BLaER1 (cell line): ENCODE measurements around the gene NCBP2.

Experiments
- H3K27ac ChIP-seq: shearing (Covaris generic); formaldehyde crosslinking; 2 replicates; pipeline ENCODE4 v1.8.1; 2022
- H3K27me3 ChIP-seq: shearing (Covaris generic); formaldehyde crosslinking; 2 replicates; pipeline ENCODE4 v1.8.1; 2022
- H3K36me3 ChIP-seq: shearing (Covaris generic); formaldehyde crosslinking; 2 replicates; pipeline ENCODE4 v1.8.1; 2022
- H3K4me1 ChIP-seq: shearing (Covaris generic); formaldehyde crosslinking; 2 replicates; pipeline ENCODE4 v1.8.1; 2022
- H3K4me2 ChIP-seq: shearing (Covaris generic); formaldehyde crosslinking; 2 replicates; pipeline ENCODE4 v1.8.1; 2022
- H3K4me3 ChIP-seq: shearing (Covaris generic); formaldehyde crosslinking; 2 replicates; pipeline ENCODE4 v1.8.1; 2022
- H3K9ac ChIP-seq: shearing (Covaris generic); formaldehyde crosslinking; 2 replicates; pipeline ENCODE4 v1.8.1; 2022
- H3K9me3 ChIP-seq: shearing (Covaris generic); formaldehyde crosslinking; 2 replicates; pipeline ENCODE4 v1.8.1; 2022
- H4K20me1 ChIP-seq: shearing (Covaris generic); formaldehyde crosslinking; 2 replicates; pipeline ENCODE4 v1.8.1; 2022
- Cebpa-rat ChIP-seq: shearing (Covaris generic); IDR thresholded peaks from 2 replicates; pipeline ENCODE4 v1.8.1; 2022

The NCBP2 gene

DNA sequence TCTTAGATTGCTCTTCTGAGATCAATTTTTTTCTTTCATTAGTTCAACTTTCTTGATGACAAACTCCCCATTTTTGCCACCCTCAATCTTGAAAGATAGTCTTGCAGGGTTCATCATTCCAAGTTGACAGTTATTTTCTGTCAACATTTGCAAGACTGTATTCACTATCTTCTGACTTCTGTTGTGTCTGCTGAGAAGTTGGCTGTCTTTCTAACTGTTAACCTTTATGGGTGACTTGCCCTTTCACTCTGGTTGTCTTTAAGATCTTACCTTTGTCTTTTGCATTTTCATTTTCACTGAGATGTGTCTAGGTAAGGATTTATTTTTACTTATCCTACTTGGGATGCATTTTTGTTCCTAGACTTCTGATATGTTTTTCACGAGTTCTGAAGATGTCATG lies 40.9 kb upstream of the NCBP2 start:
- Histone ChIP-seq H3K9me3 (peaks cover 22% of the 10 kb centered on the region), H3K4me1 (peaks cover 18% of the 10 kb centered on the region), H3K4me2 (no peak overlapping the region), H3K27me3 (no peaks in the 10 kb centered on the region), H3K36me3 (no peaks in the 10 kb centered on the region), H3K4me3 (no peak overlapping the region), H3K9ac (no peak overlapping the region), H4K20me1 (no peaks in the 10 kb centered on the region), H3K27ac (no peak overlapping the region)
- no peak for TF ChIP-seq Cebpa-rat

- TF ChIP-seq Cebpa-rat, result no peak
- H4K20me1 ChIP-seq, result no peaks in the 10 kb centered on the region
- H3K27me3 ChIP-seq, result no peaks in the 10 kb centered on the region
- no peak overlapping the region for H3K4me2 ChIP-seq
- no peaks in the 10 kb centered on the region for H3K36me3 ChIP-seq
- H3K9ac ChIP-seq, result no peak overlapping the region
- H3K4me3 ChIP-seq, result no peak overlapping the region
- no peak overlapping the region for H3K27ac ChIP-seq
- H3K4me1 ChIP-seq, result peaks cover 3% of the 10 kb centered on the region
- peaks cover 22% of the 10 kb centered on the region for H3K9me3 ChIP-seq
These were observed 39.3 kb upstream of the NCBP2 start for GRCh38 chr3:196981657-196982056.

GRCh38 chr3:196979545-196979944 lies 37.2 kb upstream of the NCBP2 start:
- no peaks in the 10 kb centered on the region for H3K27me3 ChIP-seq
- H3K36me3 ChIP-seq, result no peaks in the 10 kb centered on the region
- H3K4me3 ChIP-seq, result no peak overlapping the region
- no peak overlapping the region for H3K9ac ChIP-seq
- no peaks in the 10 kb centered on the region for H4K20me1 ChIP-seq
- no peak for TF ChIP-seq Cebpa-rat
- H3K4me1 ChIP-seq, result no peaks in the 10 kb centered on the region
- H3K4me2 ChIP-seq, result no peak overlapping the region
- no peak overlapping the region for H3K27ac ChIP-seq
- H3K9me3 ChIP-seq, result peaks cover 22% of the 10 kb centered on the region

DNA sequence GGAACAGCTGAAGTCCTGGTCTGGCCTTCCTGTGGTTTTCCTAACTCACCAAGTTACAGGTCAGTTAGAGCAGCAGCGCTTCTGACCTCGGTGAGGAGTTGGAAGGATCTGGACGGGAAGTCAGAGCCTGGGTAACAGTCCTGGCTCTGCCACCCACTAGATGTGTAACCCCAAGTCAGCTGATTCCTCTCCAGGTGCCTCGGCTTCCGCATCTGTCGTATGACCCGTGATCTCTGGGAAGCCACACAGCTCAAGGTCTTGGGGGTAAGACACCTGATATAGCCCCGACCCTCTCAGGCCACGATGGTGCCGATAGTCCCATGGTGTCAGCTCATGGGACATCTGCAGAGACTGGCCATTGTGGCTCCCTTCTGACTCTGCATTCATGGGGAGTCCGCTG lies 34.6 kb upstream of the NCBP2 start:
- Histone ChIP-seq H3K4me3 (no peak overlapping the region), H3K27ac (no peak overlapping the region), H3K36me3 (no peaks in the 10 kb centered on the region), H3K4me2 (no peak overlapping the region), H3K27me3 (no peaks in the 10 kb centered on the region), H3K4me1 (no peaks in the 10 kb centered on the region), H4K20me1 (no peaks in the 10 kb centered on the region), H3K9ac (no peak overlapping the region), H3K9me3 (peaks cover 10% of the 10 kb centered on the region)
- TF ChIP-seq Cebpa-rat, result no peak

GRCh38 chr3:196975349-196975748 lies 33.0 kb upstream of the NCBP2 start:
- H3K27ac ChIP-seq, result no peak overlapping the region
- no peaks in the 10 kb centered on the region for H4K20me1 ChIP-seq
- H3K27me3 ChIP-seq, result peaks cover 9% of the 10 kb centered on the region
- H3K9me3 ChIP-seq, result peaks cover 8% of the 10 kb centered on the region; the same call in 1 of the 2 replicates
- no peak overlapping the region for H3K4me2 ChIP-seq
- H3K4me1 ChIP-seq, result peaks cover 10% of the 10 kb centered on the region
- H3K9ac ChIP-seq, result no peak overlapping the region
- no peaks in the 10 kb centered on the region for H3K36me3 ChIP-seq
- H3K4me3 ChIP-seq, result no peak overlapping the region
- no peak for TF ChIP-seq Cebpa-rat

GRCh38 chr3:196974661-196975060 lies 32.3 kb upstream of the NCBP2 start:
- H3K27me3 ChIP-seq, result peaks cover 14% of the 10 kb centered on the region
- no peak overlapping the region for H3K9ac ChIP-seq
- peaks cover 8% of the 10 kb centered on the region; the same call in 1 of the 2 replicates for H3K9me3 ChIP-seq
- no peak overlapping the region for H3K4me3 ChIP-seq
- TF ChIP-seq Cebpa-rat, result no peak
- H3K36me3 ChIP-seq, result no peaks in the 10 kb centered on the region
- H3K4me1 ChIP-seq, result peaks cover 15% of the 10 kb centered on the region
- H4K20me1 ChIP-seq, result no peaks in the 10 kb centered on the region
- no peak overlapping the region for H3K4me2 ChIP-seq
- no peak overlapping the region for H3K27ac ChIP-seq

DNA sequence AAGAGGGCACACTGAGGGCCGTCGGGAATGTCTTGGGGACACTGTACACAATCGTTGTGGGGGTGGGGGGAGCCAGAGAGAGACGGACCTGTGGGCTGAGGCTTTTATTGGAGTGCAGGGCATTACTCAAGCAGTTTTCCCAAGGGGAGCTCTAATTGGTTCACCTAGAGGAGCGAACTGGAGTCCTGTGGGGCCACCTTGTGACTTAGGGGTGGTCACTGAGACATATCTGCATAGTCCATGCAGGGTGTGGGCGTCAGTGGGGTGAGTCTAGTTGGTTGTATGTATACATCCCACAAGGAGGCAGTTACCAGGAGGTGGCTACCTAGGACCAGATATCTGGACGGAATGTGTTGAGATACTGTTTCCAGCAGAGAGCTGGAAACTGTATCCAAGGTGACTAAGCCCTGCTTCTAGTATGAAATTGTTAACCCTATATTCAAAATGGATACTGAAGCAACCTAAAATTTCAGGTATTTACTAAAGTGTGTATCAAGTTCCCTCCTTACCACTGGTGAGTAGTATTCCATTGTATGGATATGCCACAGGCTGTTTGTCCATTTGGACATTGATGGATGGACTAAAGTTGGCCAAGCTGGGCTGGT lies 28.9 kb upstream of the NCBP2 start:
- Histone ChIP-seq H4K20me1 (no peaks in the 10 kb centered on the region), H3K27me3 (peaks cover 25% of the 10 kb centered on the region), H3K4me2 (peak overlapping the region; percentile 93), H3K9me3 (peaks cover 8% of the 10 kb centered on the region; the same call in 1 of the 2 replicates), H3K36me3 (peaks cover 7% of the 10 kb centered on the region; the same call in 1 of the 2 replicates), H3K4me1 (peaks cover 24% of the 10 kb centered on the region), H3K27ac (peak overlapping the region; percentile 45; the same call in 1 of the 2 replicates), H3K9ac (no peak overlapping the region), H3K4me3 (no peak overlapping the region)
- no peak for TF ChIP-seq Cebpa-rat

- H3K27me3 ChIP-seq, result peaks cover 25% of the 10 kb centered on the region
- H3K4me2 ChIP-seq, result peak overlapping the region; percentile 93
- H3K4me3 ChIP-seq, result peak overlapping the region; percentile 92
- no peak for TF ChIP-seq Cebpa-rat
- peaks cover 13% of the 10 kb centered on the region; the same call in 1 of the 2 replicates for H3K36me3 ChIP-seq
- H3K4me1 ChIP-seq, result peaks cover 24% of the 10 kb centered on the region
- H3K9ac ChIP-seq, result peak overlapping the region; percentile 45; the same call in 1 of the 2 replicates
- H3K27ac ChIP-seq, result peak overlapping the region; percentile 45; the same call in 1 of the 2 replicates
- H4K20me1 ChIP-seq, result no peaks in the 10 kb centered on the region
- peaks cover 8% of the 10 kb centered on the region; the same call in 1 of the 2 replicates for H3K9me3 ChIP-seq
These were observed 28.3 kb upstream of the NCBP2 start for GRCh38 chr3:196970547-196971093.

DNA sequence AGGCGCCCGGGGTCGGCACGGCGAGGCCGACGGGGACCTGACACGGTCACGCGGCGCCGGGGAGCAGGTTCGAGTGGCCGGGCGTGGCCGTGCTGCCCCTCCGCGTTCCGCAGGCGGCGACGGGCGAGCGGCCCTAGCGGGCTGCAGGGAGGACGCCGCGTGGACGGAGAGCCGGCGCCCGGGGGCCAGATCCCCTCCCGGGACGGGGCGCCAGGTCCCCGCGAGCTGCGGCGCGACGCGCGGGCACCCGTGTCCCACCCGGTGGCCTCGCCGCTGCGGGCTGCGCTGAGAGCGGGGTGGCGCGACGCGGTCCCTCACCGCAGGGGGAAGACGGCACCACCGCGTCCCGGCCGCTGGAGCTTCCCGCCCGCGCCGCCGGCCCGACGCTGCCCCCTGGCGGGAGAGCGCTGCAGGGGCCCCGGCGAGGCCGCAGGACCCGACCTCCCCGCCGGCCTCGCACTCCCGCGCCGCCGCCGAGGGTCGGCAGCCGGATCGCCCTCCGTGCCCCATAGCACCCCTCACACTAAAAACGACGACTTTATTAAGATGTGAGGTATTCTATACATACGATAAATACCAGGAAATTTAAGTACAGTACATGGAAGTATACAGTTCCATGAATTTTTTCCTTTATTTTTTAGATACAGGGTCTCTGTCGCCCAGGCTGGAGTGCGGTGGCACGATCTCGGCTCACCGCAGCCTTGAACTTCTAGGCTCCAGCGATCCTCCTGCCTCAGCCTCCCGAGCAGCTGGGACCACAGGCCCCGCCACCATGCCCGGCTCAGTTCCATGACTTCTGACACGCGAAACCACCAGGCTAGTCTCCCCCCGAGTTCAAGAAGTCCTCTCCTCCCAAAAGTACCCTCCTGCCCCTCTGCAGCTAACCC lies 27.6 kb upstream of the NCBP2 start:
- H3K4me2 ChIP-seq, result peak overlapping the region; percentile 93
- peaks cover 25% of the 10 kb centered on the region for H3K27me3 ChIP-seq
- H3K4me3 ChIP-seq, result peak overlapping the region; percentile 92
- H3K27ac ChIP-seq, result peak overlapping the region; percentile 92
- peaks cover 20% of the 10 kb centered on the region; the same call in 1 of the 2 replicates for H3K36me3 ChIP-seq
- H3K4me1 ChIP-seq, result peaks cover 24% of the 10 kb centered on the region
- H4K20me1 ChIP-seq, result no peaks in the 10 kb centered on the region
- H3K9me3 ChIP-seq, result peaks cover 8% of the 10 kb centered on the region; the same call in 1 of the 2 replicates
- H3K9ac ChIP-seq, result peak overlapping the region; percentile 88
- no peak for TF ChIP-seq Cebpa-rat
